Activated naive CD8-positive, alpha-beta T cell treated with anti-CD3 and anti-CD28 coated beads, Interleukin-2, amount 10 ng/mL, durations not matched to agents 7 days and 5 days (primary cell): Measurements from ENCODE around the gene KIRREL3. TPM values are rescaled to one million over a fixed set of nuclear protein-coding genes. Genes with fewer than 3 reads are reported as not detected.

Experiments
- ATAC-seq: fragments of 150-1000 bp; cut with Tn5 transposase; one replicate; pipeline ENCODE4 v1.10.0; 2021; ENCODE audit warnings: low read depth, moderate library complexity
- POLR2A ChIA-PET: fragments of 350-600 bp; sonication (Branson Sonifier 250); formaldehyde crosslinking; loops from one replicate; lab custom pipeline; 2021; ENCODE audit warnings: antibody characterized with exemption; lab: Charles Lee
- DNase-seq: peaks from one replicate; pipeline ENCODE4 v3.0.0; 2021
- H3K27ac Mint-ChIP-seq: one replicate; pipeline ENCODE4 v1.8.0; 2022; ENCODE audit warnings: mild to moderate bottlenecking, mixed read lengths
- H3K27me3 Mint-ChIP-seq: one replicate; pipeline ENCODE4 v1.8.0; 2022; ENCODE audit warnings: mild to moderate bottlenecking, moderate library complexity, mixed read lengths
- H3K36me3 Mint-ChIP-seq: one replicate; pipeline ENCODE4 v1.8.0; 2021; ENCODE audit warnings: mild to moderate bottlenecking, mixed read lengths
- H3K4me1 Mint-ChIP-seq: one replicate; pipeline ENCODE4 v1.8.0; 2021; ENCODE audit warnings: mixed read lengths
- H3K4me3 Mint-ChIP-seq: one replicate; pipeline ENCODE4 v1.8.0; 2022; ENCODE audit warnings: mild to moderate bottlenecking, moderate library complexity, mixed read lengths
- H3K9me3 Mint-ChIP-seq: one replicate; pipeline ENCODE4 v1.8.0; 2021; ENCODE audit warnings: mixed read lengths
- total RNA-seq, 2 experiments: library from RNA; stranded (reverse); gene quantifications; one replicate each; pipeline ENCODE4 v1.2.3, GENCODE V29; 2021

The KIRREL3 gene
- total RNA-seq, 2 experiments from 2014 or later, result not detected

DNA sequence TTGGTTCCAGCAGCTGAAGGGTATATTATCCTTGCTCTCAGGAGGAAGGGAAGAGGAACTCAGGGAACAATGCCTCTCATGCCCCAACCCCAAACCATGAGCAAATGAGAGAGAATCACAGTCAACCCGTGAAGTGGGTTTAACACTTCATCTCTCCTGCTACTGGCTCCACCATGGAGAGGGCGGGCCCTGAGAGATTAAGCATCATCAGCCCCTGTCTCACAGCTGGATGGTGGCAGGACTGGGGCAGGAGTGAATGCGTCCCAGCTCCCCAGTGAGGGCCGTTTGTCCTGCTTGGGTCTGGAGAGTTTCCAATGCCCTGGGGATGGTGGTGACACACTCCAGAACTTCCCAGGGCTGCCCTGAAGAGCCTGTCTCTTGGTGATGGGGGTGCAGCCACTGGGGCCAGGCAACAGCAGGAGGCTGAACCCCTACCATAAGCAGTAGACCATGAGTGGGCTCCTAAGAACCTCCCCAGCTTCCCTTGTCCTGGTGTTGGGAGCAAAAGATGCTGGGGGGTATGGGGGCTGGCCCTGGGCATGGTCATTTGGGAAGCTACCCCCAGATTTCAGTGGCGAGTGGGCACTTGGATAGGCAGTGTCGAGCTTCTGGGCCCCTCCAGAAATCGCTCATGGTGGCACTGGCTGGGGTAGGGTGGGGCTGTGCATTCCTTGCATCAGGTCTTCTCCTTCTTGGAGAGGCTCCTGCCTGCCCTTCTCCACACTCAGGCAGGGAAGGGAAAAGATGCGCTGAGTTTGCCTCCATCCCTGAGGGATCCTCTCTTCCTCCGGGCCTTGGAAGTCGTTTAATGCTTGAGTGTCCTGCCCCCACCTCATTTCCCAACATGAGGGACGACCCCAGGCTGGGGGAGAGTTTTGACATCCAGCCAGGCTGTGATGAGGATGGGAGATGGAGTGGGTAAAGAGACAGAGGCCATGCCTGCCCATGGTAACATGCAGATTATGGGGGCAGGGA is 487.5 kb downstream of the KIRREL3 start:
- ATAC-seq, result no peak
- no peak overlapping the region for H3K27ac Mint-ChIP-seq
- no peak for DNase-seq
- POLR2A ChIA-PET, result no interaction called here
- H3K27me3 Mint-ChIP-seq, result peaks cover 6% of the 10 kb centered on the region
- no peaks in the 10 kb centered on the region for H3K36me3 Mint-ChIP-seq
- peaks cover 2% of the 10 kb centered on the region for H3K4me1 Mint-ChIP-seq
- no peaks in the 10 kb centered on the region for H3K9me3 Mint-ChIP-seq
- no peak overlapping the region for H3K4me3 Mint-ChIP-seq

DNA sequence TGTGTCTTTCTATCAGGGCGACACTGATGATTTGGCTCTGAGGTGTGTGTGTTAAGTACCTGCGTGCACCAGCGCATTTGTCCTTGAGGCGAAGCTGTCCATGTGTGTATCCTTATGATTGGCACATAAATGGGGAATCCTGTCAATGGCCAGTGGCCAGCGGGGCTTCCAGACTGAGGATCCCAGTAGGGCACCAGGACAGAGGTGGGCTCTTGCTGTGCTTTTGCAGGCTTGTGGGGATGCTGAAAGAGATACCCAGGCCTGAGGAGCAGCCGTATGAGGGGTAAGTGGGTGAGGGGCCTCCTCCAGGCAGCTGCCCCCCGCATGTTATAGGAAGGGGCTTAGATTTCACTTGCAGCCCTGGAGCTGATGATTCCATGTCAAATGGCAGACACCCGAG is 488.3 kb downstream of the KIRREL3 start:
- no peak overlapping the region for H3K27ac Mint-ChIP-seq
- POLR2A ChIA-PET, result no interaction called here
- H3K27me3 Mint-ChIP-seq, result peaks cover 8% of the 10 kb centered on the region
- DNase-seq (no peak), ATAC-seq (no peak)
- H3K4me1 Mint-ChIP-seq, result peaks cover 2% of the 10 kb centered on the region
- H3K4me3 Mint-ChIP-seq, result no peak overlapping the region
- no peaks in the 10 kb centered on the region for H3K9me3 Mint-ChIP-seq
- H3K36me3 Mint-ChIP-seq, result no peaks in the 10 kb centered on the region

DNA sequence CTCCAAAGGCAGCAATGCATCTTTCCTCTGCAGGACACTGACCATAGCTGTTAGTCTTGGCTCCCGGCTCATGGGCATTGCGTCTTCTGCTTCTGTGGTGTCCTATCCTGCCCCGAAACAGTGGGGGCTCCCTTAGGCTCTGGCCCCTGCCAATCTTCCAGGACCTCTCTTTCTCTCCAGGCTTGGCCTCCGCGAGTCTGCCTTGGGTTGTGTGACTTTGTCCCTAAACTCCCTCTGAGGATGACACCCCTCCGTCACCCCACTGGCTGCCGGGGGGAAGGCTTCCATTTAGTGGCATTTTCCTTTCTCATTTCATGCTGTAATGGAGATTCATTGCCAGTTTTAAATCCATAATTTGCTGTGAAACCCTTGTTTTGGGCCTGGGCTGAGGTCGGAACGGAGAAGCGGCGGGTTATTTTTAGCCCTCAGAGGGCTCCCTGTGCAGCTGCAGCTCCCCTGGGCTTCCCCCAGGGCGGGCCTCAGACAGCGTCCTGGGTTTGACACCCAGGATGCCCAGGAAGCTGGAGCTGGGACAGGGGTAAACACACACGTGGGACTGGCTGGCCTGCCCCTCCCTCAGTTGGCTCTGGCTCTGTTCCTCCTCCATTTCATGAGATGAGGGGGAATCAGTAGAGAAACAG is 489.0 kb downstream of the KIRREL3 start:
- H3K36me3 Mint-ChIP-seq, result no peaks in the 10 kb centered on the region
- no peak overlapping the region for H3K4me3 Mint-ChIP-seq
- peaks cover 2% of the 10 kb centered on the region for H3K4me1 Mint-ChIP-seq
- peaks cover 8% of the 10 kb centered on the region for H3K27me3 Mint-ChIP-seq
- no peaks in the 10 kb centered on the region for H3K9me3 Mint-ChIP-seq
- ATAC-seq, result no peak
- POLR2A ChIA-PET, result no interaction called here
- no peak overlapping the region for H3K27ac Mint-ChIP-seq
- no peak for DNase-seq

DNA sequence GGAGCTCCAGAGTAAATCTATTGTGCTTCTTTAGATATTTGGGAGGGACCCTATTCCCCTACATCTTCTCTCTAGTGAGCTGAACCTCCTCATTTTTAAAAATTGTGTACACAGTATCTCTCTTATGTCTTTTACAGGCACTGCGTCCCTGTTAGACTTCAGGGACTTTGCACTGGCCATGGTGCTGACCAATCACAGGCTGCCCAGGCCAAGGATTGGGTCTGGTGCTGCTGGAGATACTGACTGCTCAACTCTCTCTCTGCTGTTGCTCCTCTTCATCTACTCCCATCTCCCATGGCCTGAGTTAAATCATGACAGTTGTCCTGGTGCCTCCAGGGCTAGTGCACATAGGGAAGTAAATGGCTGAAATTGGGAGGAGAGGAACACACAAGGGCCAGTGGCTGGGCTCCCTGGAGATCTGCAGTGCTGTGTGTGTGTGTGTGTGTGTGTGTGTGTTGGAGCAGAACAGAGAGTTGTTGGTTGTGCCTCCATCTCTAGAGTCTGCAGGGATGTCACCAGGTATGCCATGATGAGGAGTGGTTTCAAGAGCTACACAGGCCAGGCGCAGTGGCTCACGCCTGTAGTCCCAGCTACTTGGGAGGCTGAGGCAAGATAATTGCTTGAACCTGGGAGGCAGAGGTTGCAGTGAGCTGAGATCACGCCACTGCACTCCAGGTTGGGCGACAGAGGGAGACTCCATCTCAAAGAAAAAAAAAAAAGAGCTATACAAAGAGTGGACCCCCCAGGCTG is 489.8 kb downstream of the KIRREL3 start:
- no peaks in the 10 kb centered on the region for H3K9me3 Mint-ChIP-seq
- POLR2A ChIA-PET, result no interaction called here
- H3K27me3 Mint-ChIP-seq, result peaks cover 10% of the 10 kb centered on the region
- no peak overlapping the region for H3K4me3 Mint-ChIP-seq
- ATAC-seq, result no peak
- no peaks in the 10 kb centered on the region for H3K36me3 Mint-ChIP-seq
- H3K27ac Mint-ChIP-seq, result no peak overlapping the region
- H3K4me1 Mint-ChIP-seq, result no peaks in the 10 kb centered on the region
- DNase-seq, result no peak

DNA sequence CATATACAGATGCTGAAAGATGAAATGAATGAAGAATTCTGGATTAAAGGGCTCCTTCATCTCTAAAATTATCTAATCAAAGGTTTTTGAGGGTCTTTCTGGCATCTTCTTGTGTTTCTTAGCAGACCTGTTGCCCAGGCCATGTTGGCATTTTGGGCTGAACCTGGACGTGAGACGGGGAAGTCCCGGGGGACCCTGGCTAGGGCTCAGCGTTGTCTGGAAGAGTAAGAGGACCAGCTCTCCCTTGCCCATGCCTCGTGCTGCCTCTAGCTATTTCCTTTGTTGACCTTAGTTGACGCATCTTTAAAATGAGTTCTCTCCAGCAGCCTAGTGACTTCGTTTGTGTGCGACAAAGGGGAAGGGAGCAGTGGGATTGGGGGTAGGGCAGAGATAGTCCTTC is 492.9 kb downstream of the KIRREL3 start:
- ATAC-seq (no peak), DNase-seq (no peak)
- Mint-ChIP-seq H3K27ac (no peak overlapping the region), H3K4me1 (no peaks in the 10 kb centered on the region), H3K9me3 (peaks cover 1% of the 10 kb centered on the region), H3K36me3 (no peaks in the 10 kb centered on the region), H3K27me3 (peaks cover 21% of the 10 kb centered on the region), H3K4me3 (no peak overlapping the region)
- POLR2A ChIA-PET, result no interaction called here

DNA sequence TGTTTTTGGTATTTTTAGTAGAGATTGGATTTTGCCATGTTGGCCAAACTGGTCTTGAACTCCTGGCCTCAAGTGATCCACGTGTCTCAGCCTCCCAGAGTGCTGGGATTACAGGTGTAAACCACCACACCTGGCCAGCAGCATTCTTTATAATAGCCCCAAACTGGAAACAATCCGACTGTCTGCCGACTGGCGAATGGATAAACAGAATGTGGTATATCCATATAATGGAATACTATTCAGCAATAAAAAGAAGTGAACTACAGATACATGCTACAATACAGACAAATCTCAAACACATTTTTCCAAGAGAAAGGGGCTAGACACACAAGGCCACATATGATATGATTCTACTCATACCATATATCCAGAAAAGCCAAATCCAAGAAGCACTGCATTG is 493.8 kb downstream of the KIRREL3 start:
- Mint-ChIP-seq H3K27ac (no peak overlapping the region), H3K9me3 (peaks cover 1% of the 10 kb centered on the region), H3K4me1 (no peaks in the 10 kb centered on the region), H3K27me3 (peaks cover 29% of the 10 kb centered on the region), H3K4me3 (no peak overlapping the region), H3K36me3 (no peaks in the 10 kb centered on the region)
- ATAC-seq (no peak), DNase-seq (no peak)
- POLR2A ChIA-PET, result no interaction called here

DNA sequence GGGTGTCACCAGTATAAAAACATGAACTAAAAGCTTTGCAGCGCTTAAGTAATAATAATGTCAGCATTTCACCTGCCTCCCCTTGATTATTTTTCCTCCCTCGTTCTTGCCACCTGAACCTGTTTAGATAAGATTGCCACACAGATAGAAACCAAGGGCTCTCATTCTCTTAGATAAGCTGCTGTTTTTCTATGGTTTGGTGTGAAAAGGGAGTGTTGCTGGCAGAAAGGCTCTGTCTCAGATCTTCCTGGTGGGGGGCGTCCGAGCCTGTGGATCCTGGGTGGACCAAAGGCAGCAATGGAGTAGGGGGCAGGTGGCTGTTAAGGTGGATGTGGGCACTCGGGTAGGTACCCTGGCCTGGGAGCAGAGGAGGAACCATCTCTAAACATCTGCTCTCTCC is 497.6 kb downstream of the KIRREL3 start:
- peaks cover 32% of the 10 kb centered on the region for H3K27me3 Mint-ChIP-seq
- H3K4me1 Mint-ChIP-seq, result no peaks in the 10 kb centered on the region
- H3K9me3 Mint-ChIP-seq, result peaks cover 1% of the 10 kb centered on the region
- DNase-seq (no peak), ATAC-seq (no peak)
- no peaks in the 10 kb centered on the region for H3K36me3 Mint-ChIP-seq
- H3K4me3 Mint-ChIP-seq, result no peak overlapping the region
- H3K27ac Mint-ChIP-seq, result no peak overlapping the region
- POLR2A ChIA-PET, result no interaction called here

DNA sequence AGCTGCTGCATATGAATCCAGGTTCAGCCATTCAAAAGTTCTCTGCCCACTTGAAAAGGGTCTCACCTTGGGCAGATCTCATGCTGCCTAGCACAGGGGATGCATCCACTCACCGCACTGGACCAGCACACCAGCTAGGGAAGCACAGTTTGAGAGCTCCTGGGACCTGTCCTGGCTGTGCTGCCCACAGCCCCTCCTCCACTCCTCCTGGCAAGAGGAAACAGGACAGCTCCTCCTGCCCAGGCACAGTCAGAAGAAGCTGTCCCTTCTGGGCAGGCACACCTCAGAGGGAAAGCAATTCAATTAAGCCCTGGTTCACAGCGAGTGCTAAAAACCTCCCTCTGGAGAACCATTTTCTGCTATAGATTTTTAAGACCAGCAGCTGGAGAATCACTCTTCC is 498.4 kb downstream of the KIRREL3 start:
- Mint-ChIP-seq H3K27ac (no peak overlapping the region), H3K36me3 (no peaks in the 10 kb centered on the region), H3K4me1 (no peaks in the 10 kb centered on the region), H3K4me3 (no peak overlapping the region), H3K27me3 (peaks cover 30% of the 10 kb centered on the region), H3K9me3 (peaks cover 1% of the 10 kb centered on the region)
- POLR2A ChIA-PET, result no interaction called here
- ATAC-seq, result no peak
- DNase-seq, result no peak

DNA sequence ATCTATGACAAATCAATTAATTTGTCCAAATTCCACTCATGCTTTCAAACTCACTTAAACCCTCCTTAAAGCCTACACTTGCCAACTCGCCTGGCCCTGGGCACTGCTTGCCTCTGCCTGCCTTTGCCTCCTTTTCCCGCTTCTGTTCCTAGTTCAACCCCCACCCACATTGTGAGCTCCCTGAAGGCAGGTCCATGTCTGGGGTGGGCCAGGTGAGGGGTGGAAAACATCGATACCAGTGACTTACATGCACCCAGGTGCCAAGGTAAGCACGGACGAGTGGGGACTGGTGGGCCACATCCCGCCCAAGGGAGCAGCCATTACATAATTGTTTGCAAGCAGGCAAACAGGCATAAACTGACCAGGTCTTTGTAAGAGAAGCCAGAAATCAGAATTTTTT is 498.9 kb downstream of the KIRREL3 start:
- H3K9me3 Mint-ChIP-seq, result peaks cover 1% of the 10 kb centered on the region
- no peak overlapping the region for H3K27ac Mint-ChIP-seq
- H3K27me3 Mint-ChIP-seq, result peaks cover 30% of the 10 kb centered on the region
- POLR2A ChIA-PET, result no interaction called here
- DNase-seq, result no peak
- H3K4me3 Mint-ChIP-seq, result no peak overlapping the region
- no peaks in the 10 kb centered on the region for H3K36me3 Mint-ChIP-seq
- no peaks in the 10 kb centered on the region for H3K4me1 Mint-ChIP-seq
- ATAC-seq, result no peak

DNA sequence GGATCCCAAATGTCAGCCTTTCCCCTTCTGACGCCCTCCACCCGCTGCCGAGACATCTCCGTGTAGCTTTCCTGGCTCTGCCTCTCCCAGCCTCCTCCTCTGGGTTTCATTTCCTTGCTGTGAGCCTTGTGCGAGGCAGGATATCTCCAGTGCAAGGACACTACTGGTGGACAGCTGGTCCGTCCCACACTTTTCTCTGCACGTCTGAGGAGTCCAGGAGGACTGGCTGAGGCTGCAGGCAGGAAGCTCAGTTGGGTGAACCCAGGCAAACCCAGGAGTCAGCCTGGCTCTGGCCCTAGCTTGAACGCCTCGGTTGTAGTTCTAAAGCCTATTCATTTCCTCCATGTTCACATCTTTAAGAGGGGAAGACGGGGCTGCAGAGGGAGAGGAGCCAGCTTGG is 499.6 kb downstream of the KIRREL3 start:
- H3K36me3 Mint-ChIP-seq, result no peaks in the 10 kb centered on the region
- DNase-seq (no peak), ATAC-seq (no peak)
- H3K4me3 Mint-ChIP-seq, result no peak overlapping the region
- H3K9me3 Mint-ChIP-seq, result peaks cover 1% of the 10 kb centered on the region
- H3K27me3 Mint-ChIP-seq, result peaks cover 29% of the 10 kb centered on the region
- H3K27ac Mint-ChIP-seq, result no peak overlapping the region
- no peaks in the 10 kb centered on the region for H3K4me1 Mint-ChIP-seq
- POLR2A ChIA-PET, result no interaction called here

DNA sequence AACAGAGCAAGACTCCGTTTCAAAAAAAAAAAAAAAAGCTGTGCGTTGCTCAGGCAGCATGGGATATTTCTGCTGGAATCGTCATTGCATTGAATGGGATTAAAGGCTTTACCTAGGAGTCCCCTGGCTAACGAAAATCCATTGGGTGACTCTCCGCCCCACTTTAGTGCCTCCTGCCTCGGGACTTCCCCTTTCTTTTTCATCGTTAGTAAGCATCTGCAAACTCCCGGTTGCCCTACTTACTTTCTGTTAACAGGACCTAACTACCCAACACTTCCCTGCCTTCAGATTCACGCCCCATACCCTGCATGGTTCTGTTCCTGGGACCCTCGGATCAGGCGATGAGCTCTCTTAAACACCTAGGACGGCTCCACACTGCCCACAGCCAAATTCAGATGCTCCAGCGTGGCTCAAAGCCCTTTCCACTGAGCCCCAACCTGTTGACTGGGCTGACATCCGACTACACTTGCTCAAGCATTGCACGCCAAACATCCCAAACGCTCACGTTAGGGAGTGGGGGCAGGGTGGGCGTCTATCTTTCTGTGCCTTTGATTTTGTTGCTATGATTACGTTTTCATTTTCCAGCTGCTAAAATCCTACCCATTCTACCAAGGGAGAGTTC is 501.3 kb downstream of the KIRREL3 start:
- Mint-ChIP-seq H3K36me3 (no peaks in the 10 kb centered on the region), H3K4me1 (no peaks in the 10 kb centered on the region), H3K27me3 (peaks cover 26% of the 10 kb centered on the region), H3K27ac (no peak overlapping the region), H3K4me3 (no peak overlapping the region), H3K9me3 (no peaks in the 10 kb centered on the region)
- no peak for ATAC-seq
- POLR2A ChIA-PET, result no interaction called here
- DNase-seq, result no peak

DNA sequence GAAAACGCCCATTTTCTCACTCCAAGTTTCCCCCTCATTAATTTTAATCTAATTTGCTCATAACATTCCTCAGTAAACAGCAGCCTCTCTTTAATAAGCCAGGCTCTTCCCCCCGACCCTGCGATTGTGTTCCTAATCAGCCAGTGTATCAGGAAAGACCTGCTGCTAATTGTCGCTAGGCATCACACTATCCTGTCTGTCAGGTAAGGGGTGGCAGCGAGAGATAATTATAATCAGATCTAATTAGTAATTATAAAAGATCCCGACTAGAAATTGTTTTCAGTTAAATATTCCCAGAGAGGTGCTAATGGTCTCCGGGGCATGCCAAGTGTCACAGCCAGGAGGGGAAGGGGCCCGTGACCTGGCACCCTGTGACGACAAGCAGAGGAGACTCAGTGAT is 502.3 kb downstream of the KIRREL3 start:
- no peak for ATAC-seq
- Mint-ChIP-seq H3K36me3 (no peaks in the 10 kb centered on the region), H3K27ac (no peak overlapping the region), H3K9me3 (no peaks in the 10 kb centered on the region), H3K4me3 (no peak overlapping the region), H3K4me1 (no peaks in the 10 kb centered on the region), H3K27me3 (peaks cover 20% of the 10 kb centered on the region)
- DNase-seq, result no peak
- POLR2A ChIA-PET, result no interaction called here

DNA sequence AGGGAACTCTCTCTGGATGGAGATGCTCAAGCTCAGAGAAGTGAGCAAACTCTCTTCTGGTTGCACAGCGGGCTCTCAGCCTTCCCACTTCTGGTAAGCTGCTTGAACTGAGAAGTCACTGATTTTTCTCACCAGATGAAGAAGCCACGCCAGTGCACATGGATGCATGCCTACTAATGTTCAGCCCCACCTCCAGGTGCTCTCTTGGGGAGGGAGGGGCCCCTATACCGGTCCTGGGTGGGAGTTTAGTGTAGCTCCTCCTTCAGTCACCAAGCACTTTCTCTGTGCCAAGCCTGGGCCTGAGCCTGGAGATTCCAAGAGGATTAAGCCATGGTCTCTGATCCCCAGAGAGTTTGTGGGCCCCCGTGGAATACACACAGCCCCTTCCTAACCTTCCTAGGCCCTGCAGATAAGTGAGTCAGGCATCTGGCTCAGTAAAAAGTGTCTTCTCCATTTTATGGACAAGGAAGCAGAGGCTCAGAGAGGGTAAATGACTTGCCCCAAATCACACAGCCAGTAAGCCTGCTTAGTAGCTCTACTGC is 502.9 kb downstream of the KIRREL3 start:
- no peaks in the 10 kb centered on the region for H3K36me3 Mint-ChIP-seq
- POLR2A ChIA-PET, result no interaction called here
- no peak for ATAC-seq

More for the DNA sequence above, 502.9 kb downstream of the KIRREL3 start:
- Mint-ChIP-seq H3K4me1 (no peaks in the 10 kb centered on the region), H3K9me3 (no peaks in the 10 kb centered on the region), H3K4me3 (no peak overlapping the region), H3K27ac (no peak overlapping the region), H3K27me3 (peaks cover 15% of the 10 kb centered on the region)
- no peak for DNase-seq
